Right atrium auricular region (tissue), 2 donors: Measurements from ENCODE around the gene NFATC2. TPM values are rescaled to one million over a fixed set of nuclear protein-coding genes. Genes with fewer than 3 reads are reported as not detected.

Source experiments
- DNase-seq: peaks from one replicate; pipeline ENCODE4 v3.0.0-alpha.2; 2019; ENCODE audit warnings: low spot score
- H3K27ac ChIP-seq, 2 donors: fragments of 200-600 bp; sonication (generic); 1 replicate in 1 of 2; 2 replicates in 1 of 2; pipeline ENCODE4 v1.5.1; 2016 to 2019
- H3K27me3 ChIP-seq, 2 donors: fragments of 200-600 bp; sonication (generic); one replicate each; pipeline versions ENCODE4 v1.5.1 to v1.6.0; 2017 to 2019
- H3K36me3 ChIP-seq: fragments of 200-600 bp; sonication (generic); one replicate; pipeline ENCODE4 v1.5.1; 2016
- H3K4me1 ChIP-seq, 2 donors: fragments of 200-600 bp; sonication (generic); one replicate each; pipeline versions ENCODE4 v1.5.1 to v1.6.0; 2017 to 2019
- H3K4me3 ChIP-seq, 2 donors: fragments of 200-600 bp; sonication (generic); 1 replicate in 1 of 2; 2 replicates in 1 of 2; pipeline ENCODE4 v1.5.1; 2017 to 2019; ENCODE audit warnings: mild to moderate bottlenecking in 1 of 2, moderate library complexity in 1 of 2
- H3K9me3 ChIP-seq, 2 donors: fragments of 200-600 bp; sonication (generic); one replicate each; pipeline ENCODE4 v1.5.1; 2019
- CTCF ChIP-seq, 2 donors: fragments of 200-600 bp; sonication (generic); IDR thresholded peaks; one replicate each; pipeline ENCODE4 v1.5.1; 2019; ENCODE audit warnings: antibody characterized with exemption in 2 of 2
- total RNA-seq, 2 donors: library from RNA; depleted of rRNA; stranded (reverse); fragments of >200 nt; gene quantifications; one replicate each; pipeline ENCODE4 v1.1.0, GENCODE V29; 2016

NFATC2 gene
- total RNA-seq, 2 donors from 2014 or later: 8.6 to 12.5 TPM

- Histone ChIP-seq H3K9me3 (no peaks in the 10 kb centered on the region), H3K4me1 (peaks cover 2 to 23% of the 10 kb centered on the region in 2 donors), H3K36me3 (no peaks in the 10 kb centered on the region), H3K27me3 (no peaks in the 10 kb centered on the region), H3K27ac (no peak overlapping the region), H3K4me3 (no peak overlapping the region)
- TF ChIP-seq CTCF (IDR thresholded peaks at IDR 0.05): no peak
- DNase-seq: no peak
Measured at GRCh38 chr20:51397137-51397536, 145.4 kb downstream of the NFATC2 start.

- H3K4me1 ChIP-seq: peaks cover 2 to 23% of the 10 kb centered on the region in 2 donors
- TF ChIP-seq CTCF (IDR thresholded peaks at IDR 0.05): no peak
- H3K9me3 ChIP-seq: no peaks in the 10 kb centered on the region
- no peaks in the 10 kb centered on the region for H3K36me3 ChIP-seq
- no peaks in the 10 kb centered on the region for H3K27me3 ChIP-seq
- no peak overlapping the region for H3K4me3 ChIP-seq
- H3K27ac ChIP-seq: peak overlapping the region in 1 of 2 donors; percentile 24
- DNase-seq: no peak
Measured at GRCh38 chr20:51396365-51396909, 146.1 kb downstream of the NFATC2 start.

GRCh38 chr20:51394706-51395105 is 147.8 kb downstream of the NFATC2 start:
- Histone ChIP-seq H3K27ac (no peak overlapping the region), H3K27me3 (no peaks in the 10 kb centered on the region), H3K4me1 (peaks cover 2 to 30% of the 10 kb centered on the region in 2 donors), H3K36me3 (peaks cover 4% of the 10 kb centered on the region), H3K4me3 (no peak overlapping the region), H3K9me3 (no peaks in the 10 kb centered on the region)
- TF ChIP-seq CTCF (IDR thresholded peaks at IDR 0.05): no peak
- no peak for DNase-seq

- H3K36me3 ChIP-seq: peaks cover 4% of the 10 kb centered on the region
- no peak for DNase-seq
- no peak for TF ChIP-seq CTCF (IDR thresholded peaks at IDR 0.05)
- H3K9me3 ChIP-seq: no peaks in the 10 kb centered on the region
- no peak overlapping the region for H3K4me3 ChIP-seq
- H3K27ac ChIP-seq: peak overlapping the region; percentile 48 to 51
- no peaks in the 10 kb centered on the region for H3K27me3 ChIP-seq
- H3K4me1 ChIP-seq: peaks cover 2 to 34% of the 10 kb centered on the region in 2 donors
Measured at GRCh38 chr20:51393571-51393970, 148.9 kb downstream of the NFATC2 start.

- DNase-seq: no peak
- Histone ChIP-seq H3K4me1 (peaks cover 2 to 34% of the 10 kb centered on the region in 2 donors), H3K27ac (no peak overlapping the region), H3K9me3 (no peaks in the 10 kb centered on the region), H3K36me3 (peaks cover 4% of the 10 kb centered on the region), H3K27me3 (no peaks in the 10 kb centered on the region), H3K4me3 (no peak overlapping the region)
- no peak for TF ChIP-seq CTCF (IDR thresholded peaks at IDR 0.05)
Measured at GRCh38 chr20:51392614-51393186, 149.8 kb downstream of the NFATC2 start.

- Histone ChIP-seq H3K4me1 (peaks cover 2 to 34% of the 10 kb centered on the region in 2 donors), H3K9me3 (no peaks in the 10 kb centered on the region)
- TF ChIP-seq CTCF (IDR thresholded peaks at IDR 0.05): no peak
Measured at GRCh38 chr20:51391926-51392325, 150.6 kb downstream of the NFATC2 start.

More at GRCh38 chr20:51391926-51392325, 150.6 kb downstream of the NFATC2 start:
- H3K4me3 ChIP-seq: no peak overlapping the region
- H3K27ac ChIP-seq: no peak overlapping the region
- no peak for DNase-seq
- H3K27me3 ChIP-seq: no peaks in the 10 kb centered on the region
- peaks cover 4% of the 10 kb centered on the region for H3K36me3 ChIP-seq
